GM23248 (cell line): ENCODE results near the gene PRAMEF9. TPM values are rescaled to one million over a fixed set of nuclear protein-coding genes. Genes with fewer than 3 reads are reported as not detected.
A peak's percentile ranks its signal among the peaks of the same experiment; 100 is the strongest.
"Not testable (repeated sequence)": the region's sequence is repeated elsewhere in the genome, so short reads cannot be mapped to it uniquely, and the experiment has no call there.

ENCODE experiments used
- DNase-seq: peaks from one replicate; pipeline ENCODE4 v3.0.0-alpha.2; 2015
- H2AFZ ChIP-seq: fragments of 200-600 bp; sonication (generic); 2 replicates; pipeline ENCODE4 v1.6.1; 2016; ENCODE audit warnings: antibody characterized with exemption
- H3F3A ChIP-seq: fragments of 200-600 bp; sonication (generic); 2 replicates; pipeline ENCODE4 v1.6.1; 2016; ENCODE audit warnings: mild to moderate bottlenecking, antibody characterized with exemption, mixed run types; ENCODE audit not compliant: insufficient read depth
- H3K27ac ChIP-seq: fragments of 200-600 bp; sonication (generic); 2 replicates; pipeline ENCODE4 v1.5.1; 2016; ENCODE audit warnings: mild to moderate bottlenecking
- H3K27me3 ChIP-seq: fragments of 200-600 bp; sonication (generic); replicated peaks from 2 replicates; pipeline ENCODE4 v1.6.1; 2016; ENCODE audit warnings: mild to moderate bottlenecking; ENCODE audit not compliant: insufficient read depth
- H3K36me3 ChIP-seq: fragments of 200-600 bp; sonication (generic); 2 replicates; pipeline ENCODE4 v1.6.1; 2016; ENCODE audit warnings: low read depth, mild to moderate bottlenecking
- H3K4me1 ChIP-seq: fragments of 200-600 bp; sonication (generic); 2 replicates; pipeline ENCODE4 v1.6.1; 2016; ENCODE audit warnings: mild to moderate bottlenecking; ENCODE audit not compliant: insufficient read depth
- H3K4me2 ChIP-seq: fragments of 200-600 bp; sonication (generic); one replicate; pipeline ENCODE4 v1.6.1; 2016; ENCODE audit warnings: mild to moderate bottlenecking; ENCODE audit not compliant: unreplicated experiment
- H3K4me3 ChIP-seq: fragments of 200-600 bp; sonication (generic); 2 replicates; pipeline ENCODE4 v1.5.1; 2016; ENCODE audit warnings: mild to moderate bottlenecking
- H3K79me2 ChIP-seq: fragments of 200-600 bp; sonication (generic); 2 replicates; pipeline ENCODE4 v1.6.1; 2016; ENCODE audit warnings: mild to moderate bottlenecking; ENCODE audit not compliant: insufficient read depth
- H3K9ac ChIP-seq: fragments of 200-600 bp; sonication (generic); 2 replicates; pipeline ENCODE4 v1.6.1; 2016; ENCODE audit warnings: mild to moderate bottlenecking
- H3K9me2 ChIP-seq: fragments of 200-600 bp; sonication (generic); 2 replicates; pipeline ENCODE4 v1.6.1; 2016; ENCODE audit warnings: mixed run types, mild to moderate bottlenecking, moderate library complexity; ENCODE audit not compliant: insufficient read depth
- H3K9me3 ChIP-seq: fragments of 200-600 bp; sonication (generic); one replicate; pipeline ENCODE4 v1.6.1; 2017; ENCODE audit warnings: low read depth
- H4K20me1 ChIP-seq: fragments of 200-600 bp; sonication (generic); 2 replicates; pipeline ENCODE4 v1.6.0; 2016; ENCODE audit not compliant: insufficient read depth
- EZH2 ChIP-seq: fragments of 200-600 bp; sonication (generic); IDR thresholded peaks from 2 replicates; pipeline ENCODE4 v1.6.1; 2018; ENCODE audit warnings: antibody characterized with exemption, mild to moderate bottlenecking; ENCODE audit not compliant: insufficient read depth, poor library complexity, severe bottlenecking
- EZH2phosphoT487 ChIP-seq: fragments of 200-600 bp; sonication (generic); IDR thresholded peaks from 2 replicates; pipeline ENCODE4 v1.6.1; 2018; ENCODE audit warnings: antibody characterized with exemption, moderate library complexity, mild to moderate bottlenecking, low read depth; ENCODE audit not compliant: insufficient read depth
- WGBS, 2 experiments: methylation state at CpG; one replicate each; pipeline ENCODE4 v1.1.6; 2015 to 2017; ENCODE audit warnings: low lambda C conversion rate in 2 of 2, low coverage in 1 of 2; ENCODE audit errors: missing lambda C conversion rate in 2 of 2; 5-methylcytosine and 5-hydroxymethylcytosine counted together
- in situ Hi-C: fragments of 300-500 bp; cut with MboI; formaldehyde crosslinking; loops from 2 replicates; pipeline ENCODE4 v1.15.0; 2020
- polyA plus RNA-seq: library from polyadenylated mRNA; unstranded; fragments of >200 nt; fragmentation: Nextera tagmentation; extraction: Ambion mirVana; gene quantifications from 2 replicates; pipeline ENCODE4 v1.2.1, GENCODE V29; 2016
- total RNA-seq: library from RNA; depleted of rRNA; stranded (reverse); fragments of >200 nt; shearing (Covaris generic); gene quantifications from 2 replicates; pipeline ENCODE4 v1.2.3, GENCODE V29; 2014; rRNA removed

PRAMEF9 gene
- total and polyA plus RNA-seq, 2 experiments from 2014 or later: not detected

DNA sequence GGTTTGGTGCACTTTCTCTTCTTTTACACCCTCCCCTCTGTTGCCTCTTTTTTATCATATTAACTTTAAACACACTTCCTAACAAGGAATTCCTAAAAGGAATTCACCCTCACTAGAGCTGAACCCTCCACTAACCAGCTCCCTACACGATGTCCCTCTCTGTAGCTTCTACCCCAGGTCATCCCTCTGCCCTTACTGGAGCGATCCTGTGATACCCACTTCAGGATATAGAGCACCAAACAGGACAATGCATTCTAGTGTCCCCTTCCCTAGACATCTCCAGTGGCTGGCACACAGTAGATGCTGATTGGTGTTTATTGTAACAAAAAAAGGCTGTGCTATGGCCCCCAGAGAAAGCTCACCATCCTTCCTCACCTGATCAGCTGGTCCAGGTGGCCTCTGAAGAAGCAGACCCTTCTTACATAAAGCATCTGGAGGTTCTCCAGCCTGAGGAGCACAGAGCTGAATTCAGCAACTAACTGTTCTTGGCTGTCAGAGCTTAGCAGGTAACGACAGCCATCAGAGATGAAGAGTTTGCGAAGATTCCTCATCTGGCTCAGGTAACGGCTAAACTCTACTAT lies 52.9 kb downstream of the PRAMEF9 start:
- H3K27me3 ChIP-seq: no peaks in the 10 kb centered on the region
- TF ChIP-seq EZH2phosphoT487: no peak
- no peak for TF ChIP-seq EZH2
- H2AFZ ChIP-seq: no peak overlapping the region
- no peaks in the 10 kb centered on the region for H3K9me3 ChIP-seq
- no peaks in the 10 kb centered on the region for H3K36me3 ChIP-seq
- no peak overlapping the region for H3K4me2 ChIP-seq
- H3K4me3 ChIP-seq: no peak overlapping the region
- H3F3A ChIP-seq: no peaks in the 10 kb centered on the region
- no peaks in the 10 kb centered on the region for H3K9me2 ChIP-seq
- no peaks in the 10 kb centered on the region for H3K79me2 ChIP-seq
- in situ Hi-C loops: no loop called here
- H3K4me1 ChIP-seq: no peaks in the 10 kb centered on the region
- no peak overlapping the region for H3K27ac ChIP-seq
- no peak for DNase-seq
- 38% methylated on average over 5 of the region's 5 CpGs for WGBS, 2 experiments
- H4K20me1 ChIP-seq: no peaks in the 10 kb centered on the region
- H3K9ac ChIP-seq: no peak overlapping the region

GRCh38 chr1:13225675-13226204 lies 54.1 kb downstream of the PRAMEF9 start, which contains the start of gene PRAMEF18:
Gene PRAMEF18 (minus strand): TSS chr1:13226154. CDS start chr1:13226106, 48 bp downstream.
- H3K4me1 ChIP-seq, in situ Hi-C loops, H3K9me3 ChIP-seq, H2AFZ ChIP-seq, H3K4me2 ChIP-seq, H3K36me3 ChIP-seq, H3K79me2 ChIP-seq, H3F3A ChIP-seq, H3K9ac ChIP-seq, H3K4me3 ChIP-seq, H4K20me1 ChIP-seq, DNase-seq, H3K27me3 ChIP-seq, H3K27ac ChIP-seq, H3K9me2 ChIP-seq: not testable (repeated sequence)
- WGBS, 2 experiments: 24 to 31% methylated on average over 9 of the region's 9 CpGs

- in situ Hi-C loops, DNase-seq: not testable (repeated sequence)
- 33 to 34% methylated on average over 8 of the region's 8 CpGs for WGBS, 2 experiments
These were observed 55.8 kb downstream of the PRAMEF9 start for GRCh38 chr1:13227271-13228055.

DNA sequence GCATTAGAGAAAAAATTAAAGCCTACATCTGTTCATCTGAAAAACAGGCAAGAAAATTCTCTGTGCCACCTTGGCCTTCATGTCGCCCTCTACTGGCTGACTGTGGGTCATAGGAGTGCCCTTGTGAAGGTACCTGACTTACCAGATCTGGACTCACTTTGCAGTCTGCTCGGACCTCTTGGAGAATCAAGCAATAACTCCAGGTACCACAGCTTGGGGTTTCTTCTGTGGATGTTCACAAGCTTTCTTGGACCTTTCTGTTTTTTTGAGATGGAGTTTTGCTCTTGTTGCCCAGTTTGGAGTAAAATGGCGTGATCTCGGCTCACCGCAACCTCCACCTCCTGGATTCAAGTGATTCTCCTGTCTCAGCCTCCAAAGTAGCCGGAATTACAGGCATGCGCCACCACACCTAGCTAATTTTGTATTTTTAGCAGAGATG lies 56.7 kb downstream of the PRAMEF9 start:
- no peaks in the 10 kb centered on the region for H3K36me3 ChIP-seq
- no peak overlapping the region for H3K4me2 ChIP-seq
- no peaks in the 10 kb centered on the region for H3K9me3 ChIP-seq
- in situ Hi-C loops: no loop called here
- 50 to 52% methylated on average over 7 of the region's 7 CpGs for WGBS, 2 experiments
- H4K20me1 ChIP-seq: no peaks in the 10 kb centered on the region
- H3K4me3 ChIP-seq: no peak overlapping the region
- TF ChIP-seq EZH2 (no peak), EZH2phosphoT487 (no peak)
- DNase-seq: peak; percentile 14
- H3K9me2 ChIP-seq: no peaks in the 10 kb centered on the region
- no peaks in the 10 kb centered on the region for H3K4me1 ChIP-seq
- no peak overlapping the region for H3K9ac ChIP-seq
- H2AFZ ChIP-seq: no peak overlapping the region
- H3K27me3 ChIP-seq: no peaks in the 10 kb centered on the region
- no peaks in the 10 kb centered on the region for H3K79me2 ChIP-seq
- no peaks in the 10 kb centered on the region for H3F3A ChIP-seq
- H3K27ac ChIP-seq: no peak overlapping the region

More at GRCh38 chr1:13227271-13228055, 55.8 kb downstream of the PRAMEF9 start:
- H4K20me1 ChIP-seq, H3K36me3 ChIP-seq, H3K4me3 ChIP-seq, H3K4me2 ChIP-seq, H3K27me3 ChIP-seq, H3K9me3 ChIP-seq, H3F3A ChIP-seq, H3K27ac ChIP-seq, H3K9me2 ChIP-seq, H3K9ac ChIP-seq, H3K79me2 ChIP-seq, H3K4me1 ChIP-seq, H2AFZ ChIP-seq: not testable (repeated sequence)

Other genes starting within 250 kb of the PRAMEF9 start
- not detected in 2 replicates for gene PRAMEF6, start 224.3 kb upstream of the PRAMEF9 start, total RNA-seq
- gene PRAMEF6, start 224.3 kb upstream of the PRAMEF9 start, polyA plus RNA-seq: not detected in 2 replicates
- gene PRAMEF27, start 115.3 kb upstream of the PRAMEF9 start, total RNA-seq: not detected in 2 replicates
- gene PRAMEF27, start 115.3 kb upstream of the PRAMEF9 start, polyA plus RNA-seq: not detected in 2 replicates
- not detected in 2 replicates for gene HNRNPCL3, start 111.1 kb upstream of the PRAMEF9 start, total RNA-seq
- gene HNRNPCL3, start 111.1 kb upstream of the PRAMEF9 start, polyA plus RNA-seq: not detected in 2 replicates
- gene PRAMEF25, start 101.1 kb upstream of the PRAMEF9 start, total RNA-seq: not detected in 2 replicates
- not detected in 2 replicates for gene PRAMEF25, start 101.1 kb upstream of the PRAMEF9 start, polyA plus RNA-seq
- not detected in 2 replicates for gene HNRNPCL2, start 55.0 kb upstream of the PRAMEF9 start, total RNA-seq
- not detected in 2 replicates for gene HNRNPCL2, start 55.0 kb upstream of the PRAMEF9 start, polyA plus RNA-seq
- not detected in 2 replicates for gene PRAMEF26, start 15.8 kb upstream of the PRAMEF9 start, total RNA-seq
- not detected in 2 replicates for gene PRAMEF26, start 15.8 kb upstream of the PRAMEF9 start, polyA plus RNA-seq
- gene HNRNPCL4, start 6.2 kb upstream of the PRAMEF9 start, total RNA-seq: not detected in 2 replicates
- gene HNRNPCL4, start 6.2 kb upstream of the PRAMEF9 start, polyA plus RNA-seq: not detected in 2 replicates
- gene PRAMEF13, start 29.6 kb downstream of the PRAMEF9 start, total RNA-seq: not detected in 2 replicates
- not detected in 2 replicates for gene PRAMEF13, start 29.6 kb downstream of the PRAMEF9 start, polyA plus RNA-seq
- not detected in 2 replicates for gene PRAMEF18, start 54.3 kb downstream of the PRAMEF9 start, total RNA-seq
- not detected in 2 replicates for gene PRAMEF18, start 54.3 kb downstream of the PRAMEF9 start, polyA plus RNA-seq
- gene PRAMEF5, start 82.3 kb downstream of the PRAMEF9 start, total RNA-seq: not detected in 2 replicates
- not detected in 2 replicates for gene PRAMEF5, start 82.3 kb downstream of the PRAMEF9 start, polyA plus RNA-seq
- not detected in 2 replicates for gene PRAMEF8, start 113.3 kb downstream of the PRAMEF9 start, total RNA-seq
- gene PRAMEF8, start 113.3 kb downstream of the PRAMEF9 start, polyA plus RNA-seq: not detected in 2 replicates
- not detected in 2 replicates for gene PRAMEF33, start 131.7 kb downstream of the PRAMEF9 start, total RNA-seq
- gene PRAMEF33, start 131.7 kb downstream of the PRAMEF9 start, polyA plus RNA-seq: not detected in 2 replicates
- gene PRAMEF15, start 143.7 kb downstream of the PRAMEF9 start, total RNA-seq: not detected in 2 replicates
- not detected in 2 replicates for gene PRAMEF15, start 143.7 kb downstream of the PRAMEF9 start, polyA plus RNA-seq
- gene PRAMEF14, start 175.3 kb downstream of the PRAMEF9 start, total RNA-seq: not detected in 2 replicates
- gene PRAMEF14, start 175.3 kb downstream of the PRAMEF9 start, polyA plus RNA-seq: not detected in 2 replicates
- not detected in 2 replicates for gene PRAMEF19, start 200.1 kb downstream of the PRAMEF9 start, total RNA-seq
- not detected in 2 replicates for gene PRAMEF19, start 200.1 kb downstream of the PRAMEF9 start, polyA plus RNA-seq
- not detected in 2 replicates for gene PRAMEF17, start 217.8 kb downstream of the PRAMEF9 start, total RNA-seq
- not detected in 2 replicates for gene PRAMEF17, start 217.8 kb downstream of the PRAMEF9 start, polyA plus RNA-seq
- gene PRAMEF20, start 238.6 kb downstream of the PRAMEF9 start, total RNA-seq: not detected in 2 replicates
- not detected in 2 replicates for gene PRAMEF20, start 238.6 kb downstream of the PRAMEF9 start, polyA plus RNA-seq